GM21786 (cell line): ENCODE results near the gene OAF.
"Not testable (repeated sequence)": the region's sequence is repeated elsewhere in the genome, so short reads cannot be mapped to it uniquely, and the experiment has no call there.

Experiments
- ATAC-seq: cut with Tn5 transposase; IDR thresholded peaks from one replicate; pipeline ENCODE4 v1.9.1; 2021; ENCODE audit not compliant: unreplicated experiment

OAF gene

DNA sequence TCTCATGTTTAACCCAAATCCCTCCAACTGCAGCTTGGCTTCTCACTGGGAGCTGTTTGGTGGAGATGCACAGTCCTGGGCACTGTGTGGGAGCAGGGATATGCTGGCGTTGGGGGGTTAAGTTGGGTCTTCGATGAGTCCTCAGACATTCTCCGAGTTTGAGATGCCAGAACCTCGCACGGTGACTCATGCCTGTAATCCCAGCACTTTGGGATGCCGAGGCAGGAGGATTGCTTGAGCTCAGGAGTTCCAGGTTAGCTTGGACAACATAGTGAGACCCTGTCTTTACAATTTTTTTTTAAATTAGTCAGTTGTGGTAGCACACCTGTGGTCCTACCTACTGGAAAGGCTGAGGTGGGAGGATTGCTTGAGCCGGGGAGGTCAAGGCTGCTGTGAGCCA, 49.8 kb downstream of the OAF start:
- ATAC-seq, result no peak

DNA sequence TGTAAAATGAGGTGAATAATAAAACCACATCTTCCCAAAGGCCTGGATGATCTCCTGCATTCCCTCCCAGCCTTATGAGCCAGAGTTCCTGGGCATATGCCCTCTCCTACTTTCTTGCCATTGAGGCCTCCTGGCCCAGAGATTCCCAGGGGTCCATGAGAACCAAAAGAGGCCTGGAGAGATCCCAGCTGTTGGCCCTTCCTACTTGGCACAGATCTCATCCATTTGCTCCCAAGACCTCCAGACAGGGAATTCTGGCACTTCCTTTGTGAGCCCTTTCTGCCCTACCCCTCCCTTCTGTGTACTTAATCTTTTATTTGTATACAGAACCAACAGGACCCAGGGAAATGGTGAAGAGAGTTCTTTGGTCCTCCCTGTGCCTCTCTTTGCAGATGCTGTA, 50.5 kb downstream of the OAF start:
- no peak for ATAC-seq

DNA sequence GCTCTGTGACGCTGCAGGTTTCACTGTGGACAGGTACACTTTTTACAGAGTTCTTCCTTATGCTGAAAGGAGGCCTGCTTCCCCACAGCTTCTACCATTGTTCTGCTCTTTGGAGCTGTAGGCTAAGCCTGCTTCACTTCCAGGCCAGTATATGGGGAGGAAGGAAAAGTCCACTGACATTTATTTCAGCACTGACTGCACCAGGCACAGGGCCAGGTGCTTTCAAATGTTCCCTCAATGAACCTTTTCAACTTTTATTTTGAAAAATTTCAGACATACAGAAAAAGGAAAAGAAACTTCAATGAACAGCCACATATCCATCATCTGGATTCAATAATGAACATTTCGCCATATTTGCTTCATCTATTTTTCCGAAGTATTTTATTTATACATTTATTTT, 51.1 kb downstream of the OAF start:
- no peak for ATAC-seq

DNA sequence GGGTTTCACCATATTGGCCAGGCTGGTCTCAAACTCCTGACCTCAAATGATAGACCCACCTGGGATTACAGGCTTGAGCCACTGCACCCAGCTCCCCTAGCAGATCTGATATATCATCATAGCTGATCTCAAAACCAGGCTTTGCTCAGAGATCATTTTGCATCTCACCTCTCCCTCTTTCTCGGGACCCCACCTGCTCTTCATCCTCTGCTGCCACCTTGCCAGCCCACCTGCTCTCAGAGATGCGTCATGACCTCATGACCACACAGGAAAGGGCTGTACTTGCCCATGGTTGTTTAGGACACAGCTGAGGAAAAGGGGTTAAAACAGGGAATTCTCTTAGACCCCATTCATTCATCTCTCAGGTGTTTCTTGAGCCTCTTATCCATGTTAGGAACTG, 56.5 kb downstream of the OAF start:
- no peak for ATAC-seq

DNA sequence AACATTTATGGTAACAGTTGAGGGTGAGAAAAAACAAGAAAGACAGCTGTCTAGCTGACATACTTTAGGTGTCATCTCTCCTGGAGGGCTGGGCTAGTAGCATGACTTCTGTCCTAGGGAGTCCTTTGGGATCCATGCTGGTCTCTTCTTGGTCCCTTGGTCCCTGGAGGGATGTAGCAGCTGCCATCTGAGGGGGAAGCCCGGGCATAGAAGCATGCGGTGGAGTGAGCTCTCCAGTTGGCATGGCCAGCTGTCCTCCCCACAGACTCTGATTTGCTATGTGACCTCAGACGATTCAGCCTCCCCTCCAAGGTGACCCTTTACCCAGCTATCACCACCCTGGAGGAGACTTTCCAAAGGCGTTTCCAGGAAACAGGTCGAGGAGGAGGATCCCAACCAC, 57.9 kb downstream of the OAF start:
- ATAC-seq, result no peak

DNA sequence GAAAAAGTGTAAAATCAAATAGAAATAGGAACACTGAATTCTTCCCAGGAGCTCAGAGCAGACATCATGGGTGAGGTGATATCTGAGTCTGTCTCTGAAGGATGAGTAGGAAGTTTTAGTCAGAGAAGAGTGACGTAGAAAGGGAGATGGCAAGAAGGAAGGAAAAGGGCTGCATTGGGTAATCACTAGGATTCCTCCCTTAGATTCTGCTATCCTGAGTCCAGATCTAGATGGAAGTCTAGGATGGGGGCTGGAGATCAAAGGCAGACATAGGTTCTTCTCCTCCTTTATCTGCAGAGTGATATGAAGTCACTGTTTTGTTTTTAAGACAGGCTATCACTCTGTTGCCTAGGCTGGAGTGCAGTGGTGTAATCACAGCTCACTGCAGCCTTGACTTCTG, 59.6 kb downstream of the OAF start:
- no peak for ATAC-seq

DNA sequence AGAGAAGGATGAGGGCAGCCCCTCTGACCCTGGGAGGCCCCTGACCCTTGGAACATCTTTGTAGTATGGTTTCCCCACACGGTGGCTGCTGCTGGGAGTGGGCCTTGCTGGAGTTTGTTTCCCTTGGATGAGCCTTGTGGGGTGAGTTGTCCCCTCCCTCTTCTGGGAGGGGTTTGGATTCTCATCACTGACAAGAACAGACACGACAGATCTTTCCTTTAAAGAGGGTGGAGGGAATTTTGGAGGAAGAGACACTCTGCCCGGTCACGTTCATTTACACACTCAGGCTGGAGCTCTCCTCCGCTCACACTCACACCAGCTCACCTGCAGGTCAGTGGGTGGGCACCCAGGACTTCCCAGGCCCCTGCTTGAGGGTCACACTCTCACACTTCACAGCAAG, 60.8 kb downstream of the OAF start:
- ATAC-seq, result no peak

DNA sequence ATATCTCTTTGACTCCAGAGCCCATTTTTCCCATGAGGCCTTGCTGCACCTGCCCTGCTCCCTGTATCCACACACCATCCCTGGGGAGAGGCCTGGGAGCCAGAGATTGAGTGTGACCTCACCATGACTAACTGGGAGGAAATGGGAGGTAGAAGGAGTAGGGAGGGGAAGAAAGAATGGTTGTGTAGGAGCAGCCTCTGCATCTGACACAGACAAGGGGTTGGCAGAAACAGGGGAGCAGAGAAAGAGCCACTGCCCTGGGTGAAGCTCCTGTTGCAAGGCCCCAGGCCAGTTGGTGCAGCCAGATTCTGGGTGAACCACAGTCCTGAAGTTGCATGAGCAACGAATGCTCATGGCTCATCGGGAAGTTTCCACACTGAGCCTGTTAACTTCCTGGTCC, 61.5 kb downstream of the OAF start:
- ATAC-seq, result no peak

DNA sequence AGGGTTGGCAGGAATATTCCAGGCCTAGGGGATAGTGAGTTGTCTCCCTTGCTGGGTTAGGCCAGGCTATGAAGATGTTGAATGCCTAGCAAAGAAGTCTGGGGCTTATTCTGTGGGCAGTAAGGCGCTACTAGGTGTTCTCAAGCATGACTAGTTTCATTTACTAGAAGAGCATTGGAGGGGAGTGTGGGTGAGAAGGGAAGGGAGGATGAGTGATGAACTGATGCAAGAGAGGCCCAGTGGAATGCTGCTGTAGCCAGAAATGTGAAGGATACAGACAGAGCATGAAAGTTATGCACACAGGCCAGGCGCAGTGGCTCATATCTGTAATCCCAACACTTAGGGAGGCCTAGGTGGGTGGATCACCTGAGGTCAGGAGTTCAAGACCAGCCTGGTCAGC, 62.6 kb downstream of the OAF start:
- ATAC-seq, result no peak

DNA sequence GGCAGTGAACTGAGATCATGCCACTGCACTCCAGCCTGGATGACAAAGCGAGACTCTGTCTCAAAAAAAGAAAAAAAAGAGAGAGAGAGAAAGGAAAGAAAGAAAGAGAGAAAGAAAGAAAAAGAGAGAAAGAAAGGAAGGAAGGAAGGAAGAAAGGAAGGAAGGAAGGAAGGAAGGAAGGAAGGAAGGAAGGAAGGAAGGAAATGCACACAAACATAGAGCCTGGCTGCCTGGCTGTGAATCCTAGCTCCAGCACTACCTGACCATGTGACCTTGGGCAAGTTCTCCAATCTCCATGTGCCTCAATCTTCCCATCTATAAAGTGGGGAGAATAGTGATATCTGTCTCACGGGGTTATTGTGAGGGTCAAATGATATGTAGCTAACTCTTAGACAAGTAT, 63.1 kb downstream of the OAF start:
- not testable (repeated sequence) for ATAC-seq

DNA sequence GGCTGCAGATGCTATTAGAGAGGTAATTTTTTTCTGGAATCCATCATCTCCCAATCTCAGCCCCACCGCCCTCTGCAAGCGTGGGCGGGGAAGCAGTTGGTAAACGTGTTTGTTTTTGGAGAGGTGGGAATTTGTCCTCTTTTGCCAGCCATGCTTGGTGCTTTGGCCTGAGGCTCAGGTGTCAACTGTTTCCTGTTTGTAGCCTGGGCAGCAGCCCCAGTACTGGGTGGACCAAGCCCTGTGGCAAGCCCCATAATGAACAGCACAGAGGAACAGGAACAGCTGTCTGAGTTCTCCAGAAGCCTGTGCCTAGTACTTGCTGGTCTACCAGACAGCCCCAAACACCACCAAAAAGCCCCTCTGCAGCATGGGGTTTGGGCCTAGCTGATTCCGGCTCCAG, 68.7 kb downstream of the OAF start:
- ATAC-seq, result no peak
